Gastroesophageal sphincter (tissue), 3 donors: ENCODE results near the gene CD48.

Source experiments
- EP300 ChIP-seq: sonication (generic); formaldehyde crosslinking; IDR thresholded peaks from one replicate; pipeline ENCODE4 v1.6.1; 2017; ENCODE audit warnings: antibody characterized with exemption, mild to moderate bottlenecking
- POLR2A ChIP-seq, 2 donors: fragments of 450-650 bp; IDR thresholded peaks; one replicate each; pipeline ENCODE4 v1.6.1; 2017; ENCODE audit warnings: antibody characterized with exemption in 2 of 2, mild to moderate bottlenecking in 2 of 2, moderate library complexity in 1 of 2
- TF ChIP-seq, protein P1 (sequence below), 4 experiments: fragments of 200-600 bp in 2 of 4; fragments of 450-650 bp in 2 of 4; sonication (generic) in 1 of 4; IDR thresholded peaks; one replicate each; pipeline ENCODE4 v1.5.1; 2017 to 2019; ENCODE audit warnings: antibody characterized with exemption in 4 of 4, mild to moderate bottlenecking in 2 of 4, moderate library complexity in 2 of 4

DNA sequence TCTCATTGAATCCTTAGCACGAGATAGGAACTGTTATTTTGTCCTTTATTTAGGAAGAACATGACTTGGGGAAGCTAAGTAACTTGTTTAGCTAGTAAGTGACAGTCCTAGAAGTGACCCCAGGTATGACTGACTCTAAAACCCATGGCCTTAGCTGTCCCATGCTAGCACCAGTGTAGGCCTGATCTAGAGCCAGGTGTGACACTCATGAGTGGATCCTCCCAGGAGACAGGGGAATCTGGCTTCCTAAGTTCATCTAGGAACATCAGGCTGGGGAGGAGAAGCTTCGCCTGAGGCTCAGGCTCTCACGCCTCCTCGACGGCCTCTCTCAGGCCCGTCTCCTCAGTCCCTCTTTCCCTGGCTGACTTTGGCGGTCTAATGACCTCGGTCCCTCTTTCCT lies 31.2 kb downstream of the CD48 start:
- TF ChIP-seq, protein P1, sequence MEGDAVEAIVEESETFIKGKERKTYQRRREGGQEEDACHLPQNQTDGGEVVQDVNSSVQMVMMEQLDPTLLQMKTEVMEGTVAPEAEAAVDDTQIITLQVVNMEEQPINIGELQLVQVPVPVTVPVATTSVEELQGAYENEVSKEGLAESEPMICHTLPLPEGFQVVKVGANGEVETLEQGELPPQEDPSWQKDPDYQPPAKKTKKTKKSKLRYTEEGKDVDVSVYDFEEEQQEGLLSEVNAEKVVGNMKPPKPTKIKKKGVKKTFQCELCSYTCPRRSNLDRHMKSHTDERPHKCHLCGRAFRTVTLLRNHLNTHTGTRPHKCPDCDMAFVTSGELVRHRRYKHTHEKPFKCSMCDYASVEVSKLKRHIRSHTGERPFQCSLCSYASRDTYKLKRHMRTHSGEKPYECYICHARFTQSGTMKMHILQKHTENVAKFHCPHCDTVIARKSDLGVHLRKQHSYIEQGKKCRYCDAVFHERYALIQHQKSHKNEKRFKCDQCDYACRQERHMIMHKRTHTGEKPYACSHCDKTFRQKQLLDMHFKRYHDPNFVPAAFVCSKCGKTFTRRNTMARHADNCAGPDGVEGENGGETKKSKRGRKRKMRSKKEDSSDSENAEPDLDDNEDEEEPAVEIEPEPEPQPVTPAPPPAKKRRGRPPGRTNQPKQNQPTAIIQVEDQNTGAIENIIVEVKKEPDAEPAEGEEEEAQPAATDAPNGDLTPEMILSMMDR (IDR thresholded peaks at IDR 0.05): no peak
- no peak for TF ChIP-seq POLR2A (IDR thresholded peaks at IDR 0.05)
- TF ChIP-seq EP300: no peak
